OCI-LY1 (cell line): ENCODE measurements around the gene ANKDD1A.
A peak's percentile ranks its signal among the peaks of the same experiment; 100 is the strongest.

Source experiments
- H2AFZ ChIP-seq: fragments of 200-600 bp; sonication (generic), shearing (Covaris generic); 2 replicates; pipeline ENCODE4 v1.6.0; 2014; ENCODE audit warnings: antibody characterized with exemption, mild to moderate bottlenecking, low read length
- H3F3A ChIP-seq: fragments of 200-600 bp; sonication (generic), shearing (Covaris generic); 2 replicates; pipeline ENCODE4 v1.6.0; 2014; ENCODE audit warnings: mild to moderate bottlenecking, antibody characterized with exemption, low read length, moderate library complexity; ENCODE audit not compliant: insufficient read depth
- H3K27ac ChIP-seq: fragments of 200-600 bp; sonication (generic); 2 replicates; pipeline ENCODE4 v1.5.1; 2014; ENCODE audit warnings: low read length, mixed run types, mild to moderate bottlenecking, low read depth; ENCODE audit not compliant: poor library complexity, severe bottlenecking
- H3K27me3 ChIP-seq: fragments of 200-600 bp; sonication (generic); 2 replicates; pipeline ENCODE4 v1.6.0; 2014; ENCODE audit warnings: antibody characterized with exemption, mild to moderate bottlenecking, low read length, moderate library complexity; ENCODE audit not compliant: insufficient read depth
- H3K36me3 ChIP-seq: fragments of 200-600 bp; sonication (generic); 2 replicates; pipeline ENCODE4 v1.6.1; 2014; ENCODE audit warnings: mild to moderate bottlenecking, antibody characterized with exemption, low read length, moderate library complexity, mixed read lengths; ENCODE audit not compliant: insufficient read depth
- H3K4me1 ChIP-seq: fragments of 200-600 bp; sonication (generic); 2 replicates; pipeline ENCODE4 v1.5.1; 2014; ENCODE audit warnings: mild to moderate bottlenecking, low read length, moderate library complexity; ENCODE audit not compliant: insufficient read depth, severe bottlenecking
- H3K4me2 ChIP-seq: fragments of 200-600 bp; sonication (generic), shearing (Covaris generic); 2 replicates; pipeline ENCODE4 v1.6.1; 2014; ENCODE audit warnings: low read length
- H3K4me3 ChIP-seq: fragments of 200-600 bp; sonication (generic); 2 replicates; pipeline ENCODE4 v1.5.1; 2014; ENCODE audit warnings: low read length, low read depth, mild to moderate bottlenecking, mixed read lengths; ENCODE audit not compliant: poor library complexity, severe bottlenecking
- H3K79me2 ChIP-seq: fragments of 200-600 bp; shearing (Covaris generic); 2 replicates; pipeline ENCODE4 v1.6.1; 2016; ENCODE audit warnings: mixed run types, low read length, mixed read lengths; ENCODE audit not compliant: insufficient read depth
- H3K9ac ChIP-seq: fragments of 200-600 bp; sonication (generic), shearing (Covaris generic); 2 replicates; pipeline ENCODE4 v1.6.1; 2014; ENCODE audit warnings: mild to moderate bottlenecking, low read length, mixed read lengths
- H3K9me2 ChIP-seq: fragments of 200-600 bp; sonication (generic), shearing (Covaris generic); 2 replicates; pipeline ENCODE4 v1.6.1; 2014; ENCODE audit warnings: low read depth, mild to moderate bottlenecking, low read length, mixed read lengths
- H3K9me3 ChIP-seq: fragments of 200-600 bp; shearing (Covaris generic); 2 replicates; pipeline ENCODE4 v1.6.1; 2014; ENCODE audit warnings: low read length, mixed read lengths
- H4K20me1 ChIP-seq: fragments of 200-600 bp; sonication (generic), shearing (Covaris generic); 2 replicates; pipeline ENCODE4 v1.6.0; 2016; ENCODE audit warnings: mild to moderate bottlenecking, low read length; ENCODE audit not compliant: insufficient read depth
- CTCF ChIP-seq: fragments of 200-600 bp; sonication (generic), shearing (Covaris generic); IDR thresholded peaks from 2 replicates; pipeline ENCODE4 v1.5.1; 2017; ENCODE audit warnings: mild to moderate bottlenecking, antibody characterized with exemption, low read length, moderate library complexity, mixed read lengths
- EZH2 ChIP-seq: fragments of 200-600 bp; sonication (generic), shearing (Covaris generic); IDR thresholded peaks from 2 replicates; pipeline ENCODE4 v1.8.0; 2017; ENCODE audit warnings: borderline replicate concordance, mixed run types, mild to moderate bottlenecking, antibody characterized with exemption, low read length, moderate library complexity, mixed read lengths

Gene ANKDD1A

GRCh38 chr15:64949383-64950186 is 37.9 kb downstream of the ANKDD1A start:
- Histone ChIP-seq H4K20me1 (no peaks in the 10 kb centered on the region), H3K36me3 (no peaks in the 10 kb centered on the region), H3K4me2 (no peak overlapping the region), H3K9ac (no peak overlapping the region), H2AFZ (no peak overlapping the region), H3F3A (no peaks in the 10 kb centered on the region), H3K4me3 (no peak overlapping the region), H3K4me1 (no peaks in the 10 kb centered on the region), H3K27ac (no peak overlapping the region), H3K79me2 (no peaks in the 10 kb centered on the region), H3K9me3 (no peaks in the 10 kb centered on the region), H3K9me2 (no peaks in the 10 kb centered on the region), H3K27me3 (no peaks in the 10 kb centered on the region)
- TF ChIP-seq EZH2, result no peak
- no peak for TF ChIP-seq CTCF

DNA sequence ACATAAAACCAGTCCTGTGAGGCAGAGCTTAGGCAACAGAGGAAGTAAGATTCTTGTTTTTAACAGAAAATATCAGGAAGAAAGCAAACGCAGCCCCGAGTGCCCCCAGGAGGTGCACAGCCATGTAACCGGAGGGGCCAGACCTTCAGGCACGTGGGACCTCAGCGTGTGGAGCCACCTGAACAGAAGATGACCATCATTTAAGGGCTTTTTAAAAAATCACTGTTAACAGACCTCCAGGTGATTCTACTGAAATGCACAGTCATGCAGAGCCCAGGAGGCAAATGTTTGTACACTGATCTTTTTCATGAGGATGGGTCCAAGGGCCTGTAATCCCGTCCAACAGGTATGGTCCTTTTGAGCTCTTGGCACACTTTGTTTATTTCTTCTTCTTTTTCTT is 39.2 kb downstream of the ANKDD1A start:
- peaks cover 8% of the 10 kb centered on the region for H3K36me3 ChIP-seq
- H2AFZ ChIP-seq, result no peak overlapping the region
- H3K27ac ChIP-seq, result peak overlapping the region; percentile 4
- H4K20me1 ChIP-seq, result no peaks in the 10 kb centered on the region
- no peaks in the 10 kb centered on the region for H3K9me3 ChIP-seq
- H3K9ac ChIP-seq, result no peak overlapping the region
- no peaks in the 10 kb centered on the region for H3K4me1 ChIP-seq
- H3K27me3 ChIP-seq, result no peaks in the 10 kb centered on the region
- no peaks in the 10 kb centered on the region for H3F3A ChIP-seq
- H3K4me3 ChIP-seq, result no peak overlapping the region
- H3K9me2 ChIP-seq, result no peaks in the 10 kb centered on the region
- no peak overlapping the region for H3K4me2 ChIP-seq
- H3K79me2 ChIP-seq, result no peaks in the 10 kb centered on the region
- TF ChIP-seq EZH2 (no peak), CTCF (no peak)

DNA sequence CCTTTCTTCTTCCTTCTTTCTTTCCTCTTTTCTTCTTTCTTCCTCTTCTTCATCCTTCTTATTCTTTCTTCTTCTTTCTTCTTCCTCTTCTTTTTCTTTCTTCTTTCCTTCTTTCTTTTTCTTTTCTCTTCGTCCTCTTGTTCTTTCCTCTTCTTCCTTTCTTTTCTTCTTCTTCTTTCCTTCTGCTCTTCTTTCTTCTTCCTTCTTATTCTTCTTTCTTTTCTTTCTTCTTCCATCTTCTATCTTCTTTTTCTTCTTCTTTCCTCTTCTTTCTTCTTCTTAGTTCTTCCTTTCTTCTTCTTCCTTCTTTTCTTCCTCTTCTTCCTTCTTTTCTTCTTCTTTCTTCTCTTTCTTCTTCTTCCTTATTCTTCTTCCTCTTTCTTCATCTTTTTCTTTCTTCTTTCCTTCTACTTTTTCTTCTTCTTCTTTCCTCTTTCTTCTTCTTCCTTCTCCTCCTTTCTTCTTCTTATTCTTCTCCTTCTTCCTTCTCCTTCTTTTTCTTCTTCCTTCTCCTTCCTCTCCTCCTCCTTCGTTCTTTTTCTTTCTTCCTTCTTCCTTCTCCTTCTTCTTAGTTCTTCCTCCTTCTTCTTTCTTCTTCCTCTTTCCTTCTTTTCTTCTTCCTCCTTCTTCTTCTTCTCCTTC is 40.2 kb downstream of the ANKDD1A start:
- Histone ChIP-seq H3K9me2 (no peaks in the 10 kb centered on the region), H3K36me3 (peaks cover 17% of the 10 kb centered on the region), H3K9ac (no peak overlapping the region), H3K4me1 (no peaks in the 10 kb centered on the region), H3K27me3 (no peaks in the 10 kb centered on the region), H2AFZ (no peak overlapping the region), H3K4me3 (no peak overlapping the region), H3K79me2 (no peaks in the 10 kb centered on the region), H3K27ac (no peak overlapping the region), H4K20me1 (no peaks in the 10 kb centered on the region), H3K9me3 (no peaks in the 10 kb centered on the region), H3F3A (no peaks in the 10 kb centered on the region), H3K4me2 (no peak overlapping the region)
- no peak for TF ChIP-seq CTCF
- no peak for TF ChIP-seq EZH2
